K562 (cell line): Measurements from ENCODE around the gene TXNRD2. TPM values are rescaled to one million over a fixed set of nuclear protein-coding genes. Genes with fewer than 3 reads are reported as not detected.

Source experiments
- AFF1 ChIP-seq, 2 experiments: fragments of 450-650 bp; IDR thresholded peaks; 2 replicates each; pipeline ENCODE4 v1.6.1; 2018; ENCODE audit warnings: mild to moderate bottlenecking in 2 of 2, low read depth in 1 of 2; ENCODE audit not compliant: partially characterized antibody in 2 of 2
- CCNT2 ChIP-seq: IDR thresholded peaks from 2 replicates; pipeline ENCODE4 v1.6.1; 2011; ENCODE audit warnings: borderline replicate concordance, low read depth, mild to moderate bottlenecking, moderate library complexity, mixed read lengths, low read length; ENCODE audit not compliant: insufficient read length; ENCODE audit errors: extremely low read depth
- DACH1 ChIP-seq: fragments of 450-650 bp; IDR thresholded peaks from 2 replicates; pipeline ENCODE4 v1.6.1; 2018; ENCODE audit not compliant: partially characterized antibody
- ERF ChIP-seq: fragments of 450-650 bp; formaldehyde crosslinking; IDR thresholded peaks from 2 replicates; pipeline ENCODE4 v1.4.0; 2020; ENCODE audit warnings: mild to moderate bottlenecking, mixed read lengths
- ESRRB ChIP-seq: fragments of 250-450 bp; sonication (Bioruptor Pico); IDR thresholded peaks from 2 replicates; pipeline ENCODE4 v1.5.0; 2020; ENCODE audit warnings: mild to moderate bottlenecking, moderate library complexity, borderline replicate concordance
- FUS ChIP-seq: fragments of 200-400 bp; formaldehyde crosslinking; optimal IDR thresholded peaks from 2 replicates; pipeline ENCODE3; 2017; ENCODE audit warnings: low read depth, low read length
- HNRNPH1 ChIP-seq: fragments of 200-400 bp; formaldehyde crosslinking; optimal IDR thresholded peaks from 2 replicates; pipeline ENCODE3; 2017; ENCODE audit warnings: low read depth, mild to moderate bottlenecking, low read length, moderate library complexity
- HSF4 ChIP-seq: fragments of 250-450 bp; sonication (Bioruptor Pico); IDR thresholded peaks from 2 replicates; pipeline ENCODE4 v2.1.2; 2022; ENCODE audit warnings: mild to moderate bottlenecking, moderate library complexity, borderline replicate concordance
- MEF2A ChIP-seq: IDR thresholded peaks from 2 replicates; pipeline ENCODE4 v1.6.1; 2011; ENCODE audit warnings: low read depth, mild to moderate bottlenecking, low read length, moderate library complexity; ENCODE audit not compliant: control insufficient read depth
- MTF1 ChIP-seq: fragments of 250-450 bp; sonication (Bioruptor Pico); IDR thresholded peaks from 2 replicates; pipeline ENCODE4 v1.9.0; 2021; ENCODE audit warnings: moderate library complexity, mild to moderate bottlenecking, inconsistent platforms, borderline replicate concordance
- NRF1 ChIP-seq, 2 experiments: fragments of 450-650 bp; IDR thresholded peaks in 1 of 2; conservative IDR thresholded peaks in 1 of 2; 2 replicates each; pipeline ENCODE4 v1.6.1; 2014; ENCODE audit warnings: mild to moderate bottlenecking in 2 of 2
- PBX2 ChIP-seq, 2 experiments: IDR thresholded peaks in 1 of 2; conservative IDR thresholded peaks in 1 of 2; 2 replicates each; pipeline ENCODE4 v1.6.1; 2016; ENCODE audit warnings: low read depth in 2 of 2, mild to moderate bottlenecking in 1 of 2, missing compliant biosample characterization in 1 of 2, missing genetic modification characterization in 1 of 2, moderate library complexity in 1 of 2
- RBM14 ChIP-seq: fragments of 200-400 bp; formaldehyde crosslinking; IDR thresholded peaks from 2 replicates; pipeline ENCODE4 v1.6.1; 2018; ENCODE audit warnings: low read depth, mild to moderate bottlenecking, low read length, moderate library complexity, borderline replicate concordance; ENCODE audit not compliant: insufficient read depth
- SREBF2 ChIP-seq: sonication (generic); formaldehyde crosslinking; IDR thresholded peaks from 2 replicates; pipeline ENCODE4 v1.4.0; 2020; ENCODE audit warnings: mild to moderate bottlenecking, missing genetic modification reagents
- TAF1 ChIP-seq: IDR thresholded peaks from 2 replicates; pipeline ENCODE4 v1.6.1; 2011; ENCODE audit warnings: mild to moderate bottlenecking, low read length, moderate library complexity; ENCODE audit not compliant: insufficient read depth, control insufficient read depth, severe bottlenecking; ENCODE audit errors: extremely low read depth
- ZFPM2 ChIP-seq: fragments of 250-450 bp; sonication (Bioruptor Pico); IDR thresholded peaks from 2 replicates; pipeline ENCODE4 v1.5.1; 2022; ENCODE audit warnings: mild to moderate bottlenecking
- ZNF274 ChIP-seq: IDR thresholded peaks from 2 replicates; pipeline ENCODE4 v1.6.1; 2011; ENCODE audit warnings: low read depth, mild to moderate bottlenecking, low read length, moderate library complexity, borderline replicate concordance
- ZNF551 ChIP-seq: fragments of 250-450 bp; sonication (Bioruptor Pico); IDR thresholded peaks from 2 replicates; pipeline ENCODE4 v1.5.0; 2021; ENCODE audit warnings: mild to moderate bottlenecking, moderate library complexity
- ZNF57 ChIP-seq: fragments of 450-650 bp; formaldehyde crosslinking; IDR thresholded peaks from 2 replicates; pipeline ENCODE4 v1.4.0; 2020; ENCODE audit warnings: mild to moderate bottlenecking, moderate library complexity
- polyA plus RNA-seq, 8 experiments: library from polyadenylated mRNA; depleted of rRNA in 4 of 8; stranded (reverse) in 5 of 8; unstranded in 3 of 8; fragments of >200 nt; fragmentation: Nextera tagmentation in 2 of 8; fragmentation: Illumina TruSeq in 1 of 8; extraction: Ambion mirVana in 2 of 8; extraction: Trizol in 1 of 8; gene quantifications; 2 replicates each; pipeline versions ENCODE4 v1.2.1 to v1.2.3, GENCODE V29; 2011 to 2014; ENCODE audit warnings: inconsistent platforms in 1 of 8, missing spikeins in 1 of 8
- total RNA-seq, 7 experiments: library from RNA; depleted of rRNA in 6 of 7; stranded (reverse); fragments of >200 nt in 6 of 7; fragmentation: Illumina TruSeq in 2 of 7; extraction: Trizol in 2 of 7; gene quantifications; 2 replicates each; pipeline versions ENCODE4 v1.2.1 to v1.2.3, GENCODE V29; 2011 to 2021; ENCODE audit warnings: low replicate concordance in 1 of 7

TXNRD2 gene
- total and polyA plus RNA-seq, 9 of the 15 experiments (the other 6 are each of a cell fraction or from before 2014, with no cell fraction given), result 3.3 to 80.2 (median 49.4) TPM

- TF ChIP-seq AFF1 (IDR thresholded peaks at IDR 0.05; ENCODE audit: low read depth in 1 of 2, partially characterized antibody in 2 of 2) (peak in 1 of 2 experiments; percentile 59), NRF1 (conservative IDR thresholded peaks at IDR 0.05 in 1 of 2, IDR thresholded peaks at IDR 0.05 in 1 of 2) (peak; percentile 68 to 75), MTF1 (0 out of 2 replicates have a peak, but pooled peaks have one; percentile 44), ZNF57 (CRISPR knock-in tag) (no peak), HNRNPH1 (no peak), DACH1 (no peak), ESRRB (CRISPR knock-in tag) (no peak), ZFPM2 (CRISPR knock-in tag) (no peak), ZNF551 (no peak), HSF4 (CRISPR knock-in tag) (no peak; the same call in 1 of the 2 replicates), SREBF2 (CRISPR knock-in tag) (no peak), TAF1 (no peak), PBX2 (CRISPR knock-in tag; IDR thresholded peaks at IDR 0.05; ENCODE audit: low read depth) (no peak), PBX2 (tag; conservative IDR thresholded peaks at IDR 0.05; ENCODE audit: low read depth) (no peak), RBM14 (no peak), ERF (CRISPR knock-in tag) (no peak), FUS (no peak), ZNF274 (no peak), CCNT2 (no peak), MEF2A (peak; percentile 99)
Observed at GRCh38 chr22:19984201-19984753, 42.7 kb upstream of the TXNRD2 start (continued).
